Esophagus squamous epithelium (tissue), 4 donors: Measurements from ENCODE around the gene CCDC152.

Experiments
- CTCF ChIP-seq, 6 experiments: fragments of 450-650 bp in 4 of 6; fragments of 200-600 bp in 2 of 6; sonication (generic) in 2 of 6; IDR thresholded peaks; one replicate each; pipeline ENCODE4 v1.5.1; 2016 to 2019; ENCODE audit warnings: antibody characterized with exemption in 6 of 6, mild to moderate bottlenecking in 4 of 6, moderate library complexity in 4 of 6
- POLR2A ChIP-seq, 4 donors: fragments of 450-650 bp; IDR thresholded peaks; one replicate each; pipeline ENCODE4 v1.6.1; 2017; ENCODE audit warnings: antibody characterized with exemption in 4 of 4, mild to moderate bottlenecking in 4 of 4, moderate library complexity in 3 of 4

- TF ChIP-seq CTCF (IDR thresholded peaks at IDR 0.05) (no peak), POLR2A (IDR thresholded peaks at IDR 0.05) (no peak)
Measured at GRCh38 chr5:42745856-42746255, 10.8 kb upstream of the CCDC152 start.
